GM13977 (cell line): ENCODE results near the gene LTBP3.

Experiments used
- DNase-seq: peaks from one replicate; pipeline ENCODE4 v3.0.0; 2012; ENCODE audit warnings: low spot score
- CTCF ChIP-seq: IDR thresholded peaks from 2 replicates; pipeline ENCODE4 v1.5.1; 2012; ENCODE audit warnings: mild to moderate bottlenecking, control low read depth; ENCODE audit not compliant: insufficient read depth; ENCODE audit errors: extremely low read depth, missing control alignments
- in situ Hi-C: fragments of 300-500 bp; cut with MboI; formaldehyde crosslinking; loops from one replicate; pipeline ENCODE4 v1.12.0; 2022; ENCODE audit warnings: low sequenced_read_pairs, low pct_unique_long_range_greater_than_20kb, mixed read lengths, inconsistent platforms; ENCODE audit not compliant: unreplicated experiment

The LTBP3 gene

GRCh38 chr11:65559951-65560537 lies 1.9 kb upstream of the LTBP3 start:
- TF ChIP-seq CTCF = no peak
- in situ Hi-C loops = no loop called here
- no peak for DNase-seq

GRCh38 chr11:65559535-65559934 lies 1.4 kb upstream of the LTBP3 start:
- TF ChIP-seq CTCF = no peak
- DNase-seq = no peak
- in situ Hi-C loops = no loop called here

GRCh38 chr11:65558930-65559509 lies 861 bp upstream of the LTBP3 start:
- in situ Hi-C loops = no loop called here
- DNase-seq = no peak
- TF ChIP-seq CTCF = no peak

- DNase-seq = no peak
- in situ Hi-C loops = no loop called here
- TF ChIP-seq CTCF = no peak
These were observed 718 bp downstream of the LTBP3 start for GRCh38 chr11:65557280-65558001.

GRCh38 chr11:65556470-65557279 lies 1.5 kb downstream of the LTBP3 start:
- in situ Hi-C loops = no loop called here
- DNase-seq = no peak
- TF ChIP-seq CTCF = no peak

- in situ Hi-C loops = no loop called here
- DNase-seq = no peak
- TF ChIP-seq CTCF = no peak
These were observed 2.4 kb downstream of the LTBP3 start for GRCh38 chr11:65555693-65556231.
